AG04450 (cell line): ENCODE results near the gene LIMK1. TPM values are rescaled to one million over a fixed set of nuclear protein-coding genes. Genes with fewer than 3 reads are reported as not detected.
A peak's percentile ranks its signal among the peaks of the same experiment; 100 is the strongest.

Experiments
- CTCF ChIA-PET: fragments of 300-600, 350-600 bp; formaldehyde crosslinking; extraction: SDS; loops from one replicate; lab custom pipeline; 2022; ENCODE audit warnings: antibody characterized with exemption, inconsistent platforms; lab: Charles Lee
- POLR2A ChIA-PET: fragments of 350-600 bp; formaldehyde crosslinking; extraction: SDS; loops from one replicate; lab custom pipeline; 2021; ENCODE audit warnings: antibody characterized with exemption, inconsistent platforms; lab: Yijun Ruan, JAX
- DNase-seq: peaks from one replicate; pipeline ENCODE4 v3.0.0-alpha.2; 2011; ENCODE audit warnings: low read depth, low spot score
- H3K27ac ChIP-seq: one replicate; pipeline ENCODE4 v1.5.1; 2012; ENCODE audit warnings: low read depth, low read length, control low read depth
- H3K27me3 ChIP-seq: one replicate; pipeline ENCODE4 v1.6.0; 2012; ENCODE audit warnings: low read length; ENCODE audit not compliant: control insufficient read depth, insufficient read depth
- H3K4me3 ChIP-seq: 2 replicates; pipeline ENCODE4 v1.5.1; 2011; ENCODE audit warnings: mild to moderate bottlenecking, low read depth, low read length, control low read depth
- H3K9me3 ChIP-seq: 2 replicates; pipeline ENCODE4 v1.5.1; 2012; ENCODE audit warnings: low read length; ENCODE audit not compliant: control insufficient read depth, insufficient read depth
- CTCF ChIP-seq: IDR thresholded peaks from 2 replicates; pipeline ENCODE4 v1.5.1; 2011; ENCODE audit warnings: low read depth, low read length, control low read depth, inconsistent platforms
- polyA plus RNA-seq: library from polyadenylated mRNA; depleted of rRNA; stranded (reverse); fragments of >200 nt; gene quantifications from 2 replicates; pipeline ENCODE4 v1.2.3, GENCODE V29; 2011

Gene LIMK1
- polyA plus RNA-seq, 1 experiment = 33.0 TPM

GRCh38 chr7:74082770-74083116 lies 861 bp upstream of the LIMK1 start:
- H3K27me3 ChIP-seq = no peaks in the 10 kb centered on the region
- TF ChIP-seq CTCF = no peak
- H3K27ac ChIP-seq = peak overlapping the region; percentile 65
- CTCF ChIA-PET = interaction anchor here (0.7 to 1.2 kb wide), 3 partner anchors 10 to 14 kb away, joined by 3 to 4 read pairs (median 4); no protein-coding TSS in a partner anchor
- H3K9me3 ChIP-seq = no peaks in the 10 kb centered on the region; the same call in 1 of the 2 replicates
- H3K4me3 ChIP-seq = peak overlapping the region; percentile 46
- POLR2A ChIA-PET = interaction anchor here (0.5 to 1.6 kb wide), 3 partner anchors 15 to 31 kb away, joined by 3 to 10 read pairs (median 4); no protein-coding TSS in a partner anchor
- no peak for DNase-seq

- no peak for DNase-seq
- TF ChIP-seq CTCF = no peak
- POLR2A ChIA-PET = interaction anchor here (0.5 to 1.6 kb wide), 7 partner anchors 10 to 189 kb away, joined by 3 to 10 read pairs (median 4); no protein-coding TSS in a partner anchor
- peak overlapping the region; percentile 73 for H3K27ac ChIP-seq
- H3K27me3 ChIP-seq = no peaks in the 10 kb centered on the region
- no peaks in the 10 kb centered on the region; the same call in 1 of the 2 replicates for H3K9me3 ChIP-seq
- CTCF ChIA-PET = interaction anchor here (1.2 kb wide), 1 partner anchor 16 kb away, joined by 4 read pairs; no protein-coding TSS in a partner anchor
- H3K4me3 ChIP-seq = peak overlapping the region; percentile 69
Observed at GRCh38 chr7:74083928-74084721, 521 bp downstream of the LIMK1 start.

- H3K9me3 ChIP-seq = no peaks in the 10 kb centered on the region; the same call in 1 of the 2 replicates
- peak overlapping the region; percentile 73 for H3K27ac ChIP-seq
- CTCF ChIA-PET = interaction anchor here (0.6 kb wide), 1 partner anchor 17 kb away, joined by 10 read pairs; no protein-coding TSS in a partner anchor
- DNase-seq = no peak
- POLR2A ChIA-PET = interaction anchor here (0.5 to 1.0 kb wide), 3 partner anchors 9 to 395 kb away, joined by 3 to 4 read pairs (median 3); no protein-coding TSS in a partner anchor
- no peak for TF ChIP-seq CTCF
- H3K27me3 ChIP-seq = no peaks in the 10 kb centered on the region
- peak overlapping the region; percentile 69 for H3K4me3 ChIP-seq
Observed at GRCh38 chr7:74084722-74085578, 1.3 kb downstream of the LIMK1 start.

GRCh38 chr7:74087791-74088453 lies 4.3 kb downstream of the LIMK1 start:
- no peaks in the 10 kb centered on the region for H3K27me3 ChIP-seq
- TF ChIP-seq CTCF = no peak
- no peak overlapping the region for H3K27ac ChIP-seq
- ChIA-PET POLR2A (interaction anchor here (0.6 kb wide), 1 partner anchor 43 kb away, joined by 4 read pairs; no protein-coding TSS in a partner anchor), CTCF (interaction anchor here (1.0 kb wide), 1 partner anchor 313 kb away, joined by 3 read pairs; no protein-coding TSS in a partner anchor)
- no peak overlapping the region for H3K4me3 ChIP-seq
- no peaks in the 10 kb centered on the region; the same call in 1 of the 2 replicates for H3K9me3 ChIP-seq
- DNase-seq = no peak
